Endothelial cell of umbilical vein (primary cell): ENCODE data around the gene ANKRD31.

Source experiments
- POLR2A ChIP-seq: IDR thresholded peaks from 2 replicates; pipeline ENCODE4 v1.6.1; 2012; ENCODE audit warnings: low read depth, mild to moderate bottlenecking, control low read depth, low read length
- POLR2AphosphoS5 ChIP-seq: IDR thresholded peaks from 2 replicates; pipeline ENCODE4 v1.6.1; 2012; ENCODE audit warnings: low read depth, mild to moderate bottlenecking, control low read depth, low read length, moderate library complexity; ENCODE audit not compliant: insufficient read depth

DNA sequence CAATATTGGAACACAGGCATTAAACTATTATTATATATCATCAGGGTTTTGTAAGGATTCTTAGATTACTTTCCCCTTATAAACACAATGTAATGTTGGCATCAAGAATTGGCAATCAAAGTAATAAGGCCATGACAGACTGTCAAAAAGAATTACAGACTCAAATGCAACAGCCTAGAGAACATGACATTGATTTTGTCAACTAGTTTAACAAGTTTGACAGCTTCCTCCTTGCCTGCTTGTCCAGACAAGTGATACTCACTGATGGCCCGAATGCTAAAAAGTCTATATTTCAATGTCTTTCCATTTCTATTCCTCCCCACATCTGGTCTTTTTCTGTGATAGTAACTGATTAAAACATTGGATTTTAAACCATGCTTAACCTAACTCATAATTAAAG lies 6.4 kb upstream of the ANKRD31 start:
- no peak for TF ChIP-seq POLR2AphosphoS5
- no peak for TF ChIP-seq POLR2A
